H1 (cell line): ENCODE results near the gene NLN. TPM values are rescaled to one million over a fixed set of nuclear protein-coding genes. Genes with fewer than 3 reads are reported as not detected.
"Not testable (repeated sequence)": the region's sequence is repeated elsewhere in the genome, so short reads cannot be mapped to it uniquely, and the experiment has no call there.

Experiments used
- CTCF ChIA-PET: fragments of 300-600 bp; sonication (Branson Sonifier 250); formaldehyde crosslinking; loops from one replicate; lab custom pipeline; 2021; ENCODE audit not compliant: partially characterized antibody; lab: Charles Lee
- POLR2A ChIA-PET: fragments of 300-600 bp; sonication (Branson Sonifier 250); formaldehyde crosslinking; loops from one replicate; lab custom pipeline; 2021; ENCODE audit warnings: inconsistent platforms; ENCODE audit not compliant: partially characterized antibody; lab: Charles Lee
- DNase-seq, 2 experiments: peaks; one replicate each; pipeline versions ENCODE4 v3.0.0 to v3.0.0-alpha.2; 2010 to 2022; ENCODE audit warnings: low spot score in 2 of 2, low read depth in 1 of 2, mixed read lengths in 1 of 2
- FAIRE-seq: peaks from 2 replicates; lab custom pipeline; 2011; peaks lifted over from hg19 to GRCh38; lab: Jason Lieb, UNC
- H2AFZ ChIP-seq: 2 replicates; pipeline ENCODE4 v1.8.1; 2012; ENCODE audit warnings: low read length, inconsistent platforms
- H2AK5ac ChIP-seq: 2 replicates; pipeline ENCODE4 v1.6.1; 2013; ENCODE audit warnings: low read depth, low read length
- H2BK120ac ChIP-seq: replicated peaks from 2 replicates; pipeline ENCODE3; 2013; ENCODE audit warnings: low read depth, low read length, inconsistent platforms
- H2BK12ac ChIP-seq: 2 replicates; pipeline ENCODE4 v1.6.1; 2013; ENCODE audit warnings: low read depth, low read length
- H2BK15ac ChIP-seq: 2 replicates; pipeline ENCODE4 v1.6.1; 2013; ENCODE audit warnings: low read length
- H2BK20ac ChIP-seq: 2 replicates; pipeline ENCODE4 v1.6.1; 2013; ENCODE audit warnings: low read length
- H2BK5ac ChIP-seq: 2 replicates; pipeline ENCODE4 v1.6.1; 2013; ENCODE audit warnings: low read depth, low read length
- H3K14ac ChIP-seq: 2 replicates; pipeline ENCODE4 v1.6.1; 2013; ENCODE audit warnings: inconsistent platforms; ENCODE audit not compliant: insufficient read length
- H3K18ac ChIP-seq: 2 replicates; pipeline ENCODE4 v1.6.1; 2013; ENCODE audit warnings: low read length; ENCODE audit errors: extremely low read depth
- H3K23ac ChIP-seq: 2 replicates; pipeline ENCODE4 v1.6.1; 2013; ENCODE audit warnings: inconsistent platforms; ENCODE audit not compliant: insufficient read length
- H3K23me2 ChIP-seq: 2 replicates; pipeline ENCODE4 v1.6.1; 2013; ENCODE audit warnings: low read depth, low read length
- H3K27ac ChIP-seq: 2 replicates; pipeline ENCODE4 v1.6.1; 2011; ENCODE audit warnings: low read depth, low read length, inconsistent platforms
- H3K27me3 ChIP-seq, 4 experiments: replicated peaks in 1 of 4; 1 replicate in 1 of 4; 2 replicates in 3 of 4; pipeline versions ENCODE4 v1.6.1 to v1.8.1; 2011 to 2013; ENCODE audit warnings: low read length in 3 of 4, mild to moderate bottlenecking in 3 of 4, inconsistent platforms in 2 of 4, mixed read lengths in 2 of 4, moderate library complexity in 1 of 4; ENCODE audit not compliant: control insufficient read depth in 3 of 4, insufficient read depth in 3 of 4; ENCODE audit errors: extremely low read depth in 1 of 4
- H3K36me3 ChIP-seq, 4 experiments: 2 replicates each; pipeline versions ENCODE4 v1.6.1 to v1.8.1; 2011 to 2013; ENCODE audit warnings: mild to moderate bottlenecking in 4 of 4, low read length in 3 of 4, moderate library complexity in 2 of 4, control low read depth in 1 of 4, inconsistent platforms in 1 of 4; ENCODE audit not compliant: insufficient read depth in 4 of 4, control insufficient read depth in 2 of 4
- H3K4ac ChIP-seq: replicated peaks from 2 replicates; pipeline ENCODE3; 2013; ENCODE audit warnings: low read length, low read depth, mixed read lengths, inconsistent platforms; ENCODE audit not compliant: insufficient read length
- H3K4me1 ChIP-seq, 4 experiments: replicated peaks in 1 of 4; 1 replicate in 1 of 4; 2 replicates in 3 of 4; pipeline versions ENCODE4 v1.6.1 to v1.8.1; 2011 to 2013; ENCODE audit warnings: low read length in 3 of 4, inconsistent platforms in 2 of 4, mixed read lengths in 1 of 4; ENCODE audit not compliant: insufficient read depth in 4 of 4, control insufficient read depth in 3 of 4
- H3K4me2 ChIP-seq, 2 experiments: 2 replicates each; pipeline versions ENCODE4 v1.6.1 to v1.8.1; 2011 to 2013; ENCODE audit warnings: low read depth in 2 of 2, low read length in 2 of 2, control low read depth in 1 of 2, inconsistent platforms in 1 of 2, mild to moderate bottlenecking in 1 of 2; ENCODE audit not compliant: insufficient read depth in 1 of 2
- H3K4me3 ChIP-seq, 4 experiments: fragments of 200-600, 300-600 bp in 1 of 4; sonication (generic), shearing (Covaris generic), sonication (Bioruptor Twin) in 1 of 4; 2 replicates each; pipeline versions ENCODE4 v1.5.1 to v1.8.1; 2011 to 2016; ENCODE audit warnings: low read length in 4 of 4, low read depth in 3 of 4, control low read depth in 2 of 4, inconsistent platforms in 2 of 4, mild to moderate bottlenecking in 2 of 4, mixed read lengths in 1 of 4, moderate library complexity in 1 of 4; ENCODE audit not compliant: insufficient read depth in 2 of 4; ENCODE audit errors: extremely low read depth in 1 of 4
- H3K56ac ChIP-seq: replicated peaks from 2 replicates; pipeline ENCODE3; 2013; ENCODE audit warnings: low read depth, mild to moderate bottlenecking, mixed read lengths, low read length, inconsistent platforms; ENCODE audit not compliant: insufficient read length
- H3K79me1 ChIP-seq: 2 replicates; pipeline ENCODE4 v1.6.1; 2013; ENCODE audit warnings: low read depth, low read length, control low read depth
- H3K79me2 ChIP-seq, 2 experiments: 2 replicates each; pipeline versions ENCODE4 v1.6.1 to v1.8.1; 2012 to 2013; ENCODE audit warnings: low read length in 2 of 2, mild to moderate bottlenecking in 2 of 2, inconsistent platforms in 1 of 2; ENCODE audit not compliant: insufficient read depth in 2 of 2, control insufficient read depth in 1 of 2
- H3K9ac ChIP-seq, 4 experiments: replicated peaks in 1 of 4; 1 replicate in 1 of 4; 2 replicates in 3 of 4; pipeline versions ENCODE4 v1.6.1 to v1.8.1; 2011 to 2013; ENCODE audit warnings: low read depth in 3 of 4, low read length in 3 of 4, control low read depth in 2 of 4, mild to moderate bottlenecking in 2 of 4, moderate library complexity in 2 of 4, inconsistent platforms in 1 of 4; ENCODE audit errors: extremely low read depth in 1 of 4
- H3K9me3 ChIP-seq, 2 experiments: 2 replicates each; pipeline versions ENCODE4 v1.6.1 to v1.8.1; 2012 to 2013; ENCODE audit warnings: mild to moderate bottlenecking in 2 of 2, moderate library complexity in 2 of 2, control low read depth in 1 of 2, inconsistent platforms in 1 of 2, low read depth in 1 of 2, low read length in 1 of 2, mixed read lengths in 1 of 2; ENCODE audit not compliant: insufficient read depth in 2 of 2
- H4K20me1 ChIP-seq, 2 experiments: replicated peaks in 1 of 2; 2 replicates each; pipeline versions ENCODE3 to v1.8.1; 2011 to 2013; ENCODE audit warnings: inconsistent platforms in 2 of 2, low read length in 2 of 2, mild to moderate bottlenecking in 1 of 2; ENCODE audit not compliant: insufficient read depth in 2 of 2, control insufficient read depth in 1 of 2
- H4K5ac ChIP-seq: 2 replicates; pipeline ENCODE4 v1.6.1; 2013; ENCODE audit warnings: low read length, low read depth, mixed read lengths, inconsistent platforms; ENCODE audit not compliant: insufficient read length
- H4K8ac ChIP-seq: 2 replicates; pipeline ENCODE4 v1.8.0; 2013; ENCODE audit warnings: mild to moderate bottlenecking, moderate library complexity, low read length, inconsistent platforms; ENCODE audit not compliant: insufficient read depth; ENCODE audit errors: extremely low read depth
- H4K91ac ChIP-seq: replicated peaks from 2 replicates; pipeline ENCODE3; 2013; ENCODE audit warnings: low read length, mixed read lengths, inconsistent platforms; ENCODE audit not compliant: insufficient read length
- WGBS, 2 experiments: shearing (Covaris generic) in 1 of 2; methylation state at CpG; one replicate each; pipeline versions ENCODE4 v1.1.6 to v1.1.7; 2013 to 2015; ENCODE audit warnings: low lambda C conversion rate in 2 of 2, mixed read lengths in 2 of 2, inconsistent platforms in 1 of 2, low coverage in 1 of 2, missing lambda C conversion rate in 1 of 2; ENCODE audit not compliant: insufficient replicate concordance in 2 of 2, insufficient coverage in 1 of 2, insufficient read length in 1 of 2; ENCODE audit errors: extremely low coverage in 1 of 2, missing lambda C conversion rate in 1 of 2; 5-methylcytosine and 5-hydroxymethylcytosine counted together
- polyA plus RNA-seq, 7 experiments: library from polyadenylated mRNA; depleted of rRNA in 3 of 7; stranded (reverse) in 5 of 7; unstranded in 2 of 7; fragments of >200 nt in 5 of 7; fragments of 200-250 nt in 2 of 7; gene quantifications; 1 replicate in 5 of 7; 2 replicates in 1 of 7; 4 replicates in 1 of 7; pipeline versions ENCODE4 v1.2.1 to v1.2.3, GENCODE V29; 2011 to 2013; ENCODE audit warnings: missing spikeins in 2 of 7, mixed read lengths in 2 of 7
- total RNA-seq: library from RNA; stranded (reverse); fragmentation: NEBNext Ultra II Directional; extraction: Animal tissue kit (Norgen Biotek cat#: 25700); gene quantifications from 2 replicates; pipeline ENCODE4 v1.2.1, GENCODE V29; 2021

The NLN gene
- total and polyA plus RNA-seq, 2 of the 8 experiments (the other 6 are each of a cell fraction or from before 2014, with no cell fraction given) = 46.7 to 192 TPM

DNA sequence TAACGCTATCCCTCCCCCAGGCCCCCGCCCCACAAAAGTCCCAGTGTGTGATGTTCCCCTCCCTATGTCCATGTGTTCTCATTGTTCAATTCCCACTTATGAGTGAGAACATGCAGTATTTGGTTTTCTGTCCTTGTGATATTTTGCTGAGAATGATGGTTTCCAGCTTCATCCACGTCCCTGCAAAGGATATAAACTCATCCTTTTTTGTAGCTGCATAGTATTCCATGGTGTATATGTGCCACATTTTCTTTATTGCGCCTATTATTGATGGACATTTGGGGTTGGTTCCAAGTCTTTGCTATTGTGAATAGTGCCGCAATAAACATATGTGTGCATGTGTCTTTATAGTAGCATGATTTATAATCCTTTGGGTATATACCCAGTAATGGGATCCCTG lies 125.0 kb downstream of the NLN start:
- H3K9me3 ChIP-seq, H2AFZ ChIP-seq, H2BK120ac ChIP-seq, H3K79me2 ChIP-seq, H4K5ac ChIP-seq, H2BK12ac ChIP-seq, H3K27me3 ChIP-seq, H3K27ac ChIP-seq, H2BK15ac ChIP-seq, H4K91ac ChIP-seq, H3K18ac ChIP-seq, H3K4me3 ChIP-seq, H3K23me2 ChIP-seq, H3K9ac ChIP-seq, H3K56ac ChIP-seq, DNase-seq, H2AK5ac ChIP-seq, H3K79me1 ChIP-seq, H2BK5ac ChIP-seq, H4K8ac ChIP-seq, H4K20me1 ChIP-seq, POLR2A ChIA-PET, H2BK20ac ChIP-seq, H3K14ac ChIP-seq, FAIRE-seq, H3K36me3 ChIP-seq, H3K4me2 ChIP-seq, H3K4ac ChIP-seq, H3K4me1 ChIP-seq, H3K23ac ChIP-seq: not testable (repeated sequence)
- WGBS, 2 experiments = 92% methylated on average over 5 of the region's 5 CpGs; no CpG with 5 or more reads in 1 of the 2 experiments
- CTCF ChIA-PET = interaction anchor here (1.0 kb wide), 1 partner anchor 12 kb away, joined by 3 read pairs; no protein-coding TSS in a partner anchor

DNA sequence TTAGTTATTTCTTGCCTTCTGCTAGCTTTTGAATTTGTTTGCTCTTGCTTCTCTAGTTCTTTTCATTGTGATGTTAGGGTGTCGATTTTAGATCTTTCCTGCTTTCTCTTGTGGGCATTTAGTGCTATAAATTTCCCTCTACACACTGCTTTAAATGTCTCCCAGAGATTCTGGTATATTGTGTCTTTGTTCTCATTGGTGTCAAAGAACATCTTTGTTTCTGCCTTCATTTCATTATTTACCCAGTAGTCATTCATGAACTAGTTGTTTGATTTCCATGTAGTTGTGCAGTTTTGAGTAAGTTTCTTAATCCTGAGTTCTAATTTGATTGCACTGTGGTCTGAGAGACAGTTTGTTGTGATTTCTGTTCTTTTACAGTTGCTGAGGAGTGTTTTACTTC lies 127.9 kb downstream of the NLN start:
- H3K27ac ChIP-seq, H4K8ac ChIP-seq, H3K18ac ChIP-seq, H3K9ac ChIP-seq, H3K4ac ChIP-seq, H2BK120ac ChIP-seq, DNase-seq, H3K56ac ChIP-seq, H4K91ac ChIP-seq, H3K9me3 ChIP-seq, H3K79me2 ChIP-seq, H2BK20ac ChIP-seq, H2BK15ac ChIP-seq, FAIRE-seq, H3K14ac ChIP-seq, H4K5ac ChIP-seq, H2BK12ac ChIP-seq, H3K4me1 ChIP-seq, H2BK5ac ChIP-seq, H3K79me1 ChIP-seq, H3K23ac ChIP-seq, POLR2A ChIA-PET, CTCF ChIA-PET, H3K4me3 ChIP-seq, H3K27me3 ChIP-seq, H2AFZ ChIP-seq, H3K4me2 ChIP-seq, H4K20me1 ChIP-seq, H3K36me3 ChIP-seq, H2AK5ac ChIP-seq, H3K23me2 ChIP-seq: not testable (repeated sequence)
- WGBS, 2 experiments = 70% methylated on average over 1 of the region's 1 CpG; no CpG with 5 or more reads in 1 of the 2 experiments
